ENCODE measurements around the gene ORAI3. TPM values are rescaled to one million over a fixed set of nuclear protein-coding genes. Genes with fewer than 3 reads are reported as not detected.

ORAI3 gene
- total and polyA plus RNA-seq, 2 of the 13 experiments (the other 11 are each of a cell fraction or from before 2014, with no cell fraction given), result 11.4 to 32.0 TPM

DNA sequence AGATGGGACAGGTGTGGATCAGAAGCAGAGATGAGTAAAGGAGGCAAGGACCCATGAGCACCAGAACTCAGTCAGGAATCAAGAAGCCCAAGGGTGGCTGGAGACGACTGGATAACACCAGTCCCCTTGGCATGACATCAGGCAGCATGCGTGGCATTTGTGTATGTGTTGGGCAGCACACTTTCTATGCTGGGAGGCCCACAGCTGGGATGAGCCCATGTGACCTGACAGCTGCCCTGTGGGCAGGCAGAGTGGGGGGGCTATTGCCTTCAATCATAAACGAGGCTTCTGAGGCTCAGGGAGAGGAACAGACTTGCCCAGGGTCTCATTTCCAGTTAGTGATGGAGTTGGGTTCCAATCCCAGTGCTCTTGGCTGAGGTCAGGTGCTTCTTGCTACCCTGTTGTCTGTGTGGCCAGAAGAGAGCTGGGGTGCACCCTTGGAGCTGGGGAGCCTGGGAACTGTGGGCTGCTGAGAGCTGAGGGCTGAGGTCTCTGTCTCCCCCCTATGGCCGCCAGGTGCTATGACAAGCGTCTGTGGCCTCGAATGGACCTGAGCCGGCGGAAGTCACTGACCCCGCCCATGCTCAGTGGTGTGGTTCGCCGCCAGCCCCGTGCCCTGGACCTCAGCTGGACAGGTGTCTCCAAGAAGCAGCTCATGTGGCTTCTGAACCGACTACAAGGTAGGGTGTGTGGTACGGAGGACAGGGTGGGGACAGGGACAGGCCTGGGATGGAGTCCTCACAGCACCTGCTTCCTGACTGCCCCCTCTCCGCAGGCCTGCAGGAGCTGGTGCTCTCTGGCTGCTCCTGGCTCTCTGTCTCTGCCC is 7.1 kb upstream of the ORAI3 start (continued):
- TF ChIP-seq HMGXB3 (CRISPR knock-in tag; IDR thresholded peaks at IDR 0.05; ENCODE audit: borderline replicate concordance) (no peak), NFE2L1 (CRISPR knock-in tag; IDR thresholded peaks at IDR 0.05; ENCODE audit: borderline replicate concordance) (no peak), ZNF841 (CRISPR knock-in tag; IDR thresholded peaks at IDR 0.05; ENCODE audit: borderline replicate concordance) (no peak), CAMTA2 (CRISPR knock-in tag; IDR thresholded peaks at IDR 0.05; ENCODE audit: borderline replicate concordance) (no peak), JARID2 (CRISPR knock-in tag; IDR thresholded peaks at IDR 0.05; ENCODE audit: insufficient replicate concordance) (no peak), ZNF329 (CRISPR knock-in tag; IDR thresholded peaks at IDR 0.05; ENCODE audit: low read depth) (no peak), SOX6 (IDR thresholded peaks at IDR 0.05) (no peak), SOX6 (CRISPR knock-in tag; IDR thresholded peaks at IDR 0.05) (no peak), NFAT5 (CRISPR knock-in tag; IDR thresholded peaks at IDR 0.05) (no peak), ZFP82 (CRISPR knock-in tag; IDR thresholded peaks at IDR 0.05; ENCODE audit: borderline replicate concordance) (0 out of 2 replicates have a peak, but pooled peaks have one; percentile 44), ZNF737 (CRISPR knock-in tag; IDR thresholded peaks at IDR 0.05; ENCODE audit: borderline replicate concordance) (no peak), ZNF678 (CRISPR knock-in tag; IDR thresholded peaks at IDR 0.05) (no peak), KLF16 (CRISPR knock-in tag; IDR thresholded peaks at IDR 0.05) (no peak), THAP11 (CRISPR knock-in tag; IDR thresholded peaks at IDR 0.05) (peak; percentile 80), CBX5 (CRISPR knock-in tag; IDR thresholded peaks at IDR 0.05; ENCODE audit: borderline replicate concordance) (no peak; the same call in 1 of the 2 replicates), KLF15 (CRISPR knock-in tag; IDR thresholded peaks at IDR 0.05; ENCODE audit: borderline replicate concordance) (no peak), ARID2 (CRISPR knock-in tag; IDR thresholded peaks at IDR 0.05; ENCODE audit: borderline replicate concordance) (no peak), ELF1 (CRISPR knock-in tag; IDR thresholded peaks at IDR 0.05) (0 out of 2 replicates have a peak, but pooled peaks have one; percentile 17), ZNF136 (CRISPR knock-in tag; IDR thresholded peaks at IDR 0.05; ENCODE audit: low read depth) (no peak), ZNF572 (CRISPR knock-in tag; IDR thresholded peaks at IDR 0.05) (no peak)
